Inflammatory macrophage treated with lipopolysaccharide for 1 hour (primary cell): ENCODE data around the gene SNRNP25.
"Not testable (repeated sequence)": the region's sequence is repeated elsewhere in the genome, so short reads cannot be mapped to it uniquely, and the experiment has no call there.

Experiments used
- DNase-seq, 2 donors: peaks; one replicate each; pipeline ENCODE4 v3.0.0-alpha.2; 2020 to 2022

Gene SNRNP25

GRCh38 chr16:53346-54236 lies at the start of gene SNRNP25, which contains the start of gene POLR3K:
TSS of gene SNRNP25 (plus strand) at chr16:53828. CDS start at chr16:54017, 189 bp downstream.
TSS of gene POLR3K (minus strand) at chr16:53608. CDS start at chr16:53586, 22 bp downstream.
- peak; percentile 97 for DNase-seq

GRCh38 chr16:9903-10665 lies 43.5 kb upstream of the SNRNP25 start:
- DNase-seq, result no peak

GRCh38 chr16:10772-11171 lies 42.9 kb upstream of the SNRNP25 start:
- not testable (repeated sequence) for DNase-seq

- DNase-seq, result not testable (repeated sequence)
Observed at GRCh38 chr16:17062-17765, 36.4 kb upstream of the SNRNP25 start.

GRCh38 chr16:20886-21285 lies 32.7 kb upstream of the SNRNP25 start:
- DNase-seq, result not testable (repeated sequence)

- DNase-seq, result not testable (repeated sequence)
Observed at GRCh38 chr16:24151-24550, 29.5 kb upstream of the SNRNP25 start.

- DNase-seq, result not testable (repeated sequence)
Observed at GRCh38 chr16:25926-26348, 27.7 kb upstream of the SNRNP25 start.

GRCh38 chr16:30627-31026 lies 23.0 kb upstream of the SNRNP25 start:
- not testable (repeated sequence) for DNase-seq

- DNase-seq, result not testable (repeated sequence)
Observed at GRCh38 chr16:33154-33876, 20.3 kb upstream of the SNRNP25 start.

GRCh38 chr16:33877-34647 lies 19.6 kb upstream of the SNRNP25 start:
- DNase-seq, result no peak

GRCh38 chr16:34648-34987 lies 19.0 kb upstream of the SNRNP25 start:
- no peak for DNase-seq

- peak; percentile 69 to 78 for DNase-seq
Observed at GRCh38 chr16:35011-35677, 18.5 kb upstream of the SNRNP25 start.

GRCh38 chr16:35678-36305 lies 17.8 kb upstream of the SNRNP25 start:
- no peak for DNase-seq

- DNase-seq, result no peak
Observed at GRCh38 chr16:36336-36984, 17.2 kb upstream of the SNRNP25 start.

GRCh38 chr16:37511-37910 lies 16.1 kb upstream of the SNRNP25 start:
- DNase-seq, result peak; percentile 43 to 64

- not testable (repeated sequence) for DNase-seq
Observed at GRCh38 chr16:38206-38605, 15.4 kb upstream of the SNRNP25 start.

- no peak for DNase-seq
Observed at GRCh38 chr16:38941-39892, 14.4 kb upstream of the SNRNP25 start.

- DNase-seq, result no peak
Observed at GRCh38 chr16:41439-42068, 12.1 kb upstream of the SNRNP25 start.
